HG03469 (cell line): ENCODE data around the gene LRRC7.
"Not testable (repeated sequence)": the region's sequence is repeated elsewhere in the genome, so short reads cannot be mapped to it uniquely, and the experiment has no call there.

Experiments used
- ATAC-seq: cut with Tn5 transposase; IDR thresholded peaks from one replicate; pipeline ENCODE4 v1.9.1; 2021; ENCODE audit warnings: mild to moderate bottlenecking, moderate library complexity, moderate number of reproducible peaks; ENCODE audit not compliant: unreplicated experiment

Gene LRRC7

DNA sequence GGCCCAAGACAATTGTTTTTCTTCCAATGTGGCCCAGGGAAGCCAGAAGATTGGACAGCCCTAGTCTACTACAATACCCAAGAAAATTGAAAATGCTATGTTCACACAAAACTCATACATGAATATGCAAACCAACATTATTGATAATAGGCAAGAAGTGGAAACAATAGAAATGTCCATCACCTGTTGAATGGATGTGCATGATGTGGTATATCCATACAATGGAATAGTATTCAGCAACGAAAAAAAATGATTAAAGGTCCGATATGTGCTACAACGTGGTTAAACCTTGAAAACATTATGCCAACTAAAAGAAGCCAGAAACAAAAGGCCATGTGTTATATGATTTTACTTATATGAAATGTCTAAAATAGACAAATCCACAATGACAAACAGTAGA, 375.3 kb downstream of the LRRC7 start:
- no peak for ATAC-seq

DNA sequence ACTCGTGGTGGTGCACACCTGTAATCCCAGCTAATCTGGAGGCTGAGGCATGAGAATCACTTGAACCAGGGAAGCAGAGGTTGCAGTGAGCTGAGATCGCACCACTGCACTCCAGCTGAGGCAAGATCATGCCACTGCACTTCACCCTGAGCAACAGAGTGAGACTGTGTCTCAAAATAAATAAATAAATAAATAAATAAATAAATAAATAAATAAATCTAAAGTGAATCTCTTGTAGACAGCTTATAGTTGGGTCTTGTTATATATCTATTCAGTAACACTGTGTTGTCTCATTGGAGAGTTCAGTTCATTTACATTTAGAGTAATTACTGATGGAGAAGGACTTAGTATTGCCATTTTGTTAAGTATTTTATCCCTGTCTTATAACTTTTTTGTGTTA, 379.2 kb downstream of the LRRC7 start:
- ATAC-seq: no peak

DNA sequence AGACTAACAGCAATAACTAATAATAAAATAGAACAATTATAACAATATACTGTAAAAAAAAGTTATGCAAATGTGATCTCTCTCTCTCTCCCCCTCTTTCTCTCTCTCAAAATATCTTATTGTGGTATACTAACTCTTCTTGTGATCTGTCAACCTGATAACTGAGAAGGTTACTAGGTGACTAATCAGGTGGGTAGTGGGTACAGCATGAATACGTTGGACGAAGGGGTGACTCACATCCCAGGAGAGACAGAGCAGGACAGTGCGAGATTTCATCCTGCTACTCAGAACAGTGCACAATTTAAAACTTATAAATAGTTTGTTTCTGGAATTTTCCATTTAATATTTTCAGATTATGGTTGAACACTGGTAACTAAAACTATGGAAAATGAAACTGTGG, 380.1 kb downstream of the LRRC7 start:
- ATAC-seq: no peak

DNA sequence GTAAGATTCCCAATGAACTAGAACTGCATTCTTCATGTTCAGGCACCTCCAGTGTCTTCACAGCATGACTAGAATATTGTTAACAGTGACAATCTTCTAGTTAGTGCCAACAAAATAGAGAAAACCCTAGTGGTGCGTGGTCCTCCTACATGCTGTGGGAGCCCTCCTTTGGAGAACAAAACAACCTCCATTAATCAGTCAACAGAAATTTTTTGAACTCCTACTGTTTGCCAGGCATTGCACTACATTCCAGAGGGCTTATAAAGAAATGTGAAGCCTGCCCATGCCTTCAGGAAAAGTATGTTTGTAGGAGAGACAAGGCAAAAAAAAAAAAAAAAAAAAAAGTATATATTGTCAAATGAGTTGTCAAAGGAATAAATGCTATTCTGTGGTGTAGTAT, 385.0 kb downstream of the LRRC7 start:
- ATAC-seq: no peak

DNA sequence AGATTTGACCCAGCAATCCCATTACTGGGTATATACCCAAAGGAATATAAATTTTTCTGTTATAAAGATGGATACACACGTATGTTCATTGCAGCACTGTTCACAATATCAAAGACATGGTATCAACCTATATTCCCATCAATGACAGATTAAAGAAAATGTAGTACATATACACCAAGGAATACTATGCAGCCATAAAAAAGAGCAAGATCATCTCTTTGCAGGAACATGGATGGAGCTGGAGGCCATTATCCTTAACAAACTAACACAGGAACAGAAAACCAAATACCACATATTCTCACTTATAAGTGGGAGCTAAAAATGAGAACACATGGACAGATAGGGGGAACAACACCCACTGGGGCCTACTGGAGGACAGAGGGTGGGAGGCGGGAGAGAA, 394.7 kb downstream of the LRRC7 start:
- ATAC-seq: not testable (repeated sequence)

DNA sequence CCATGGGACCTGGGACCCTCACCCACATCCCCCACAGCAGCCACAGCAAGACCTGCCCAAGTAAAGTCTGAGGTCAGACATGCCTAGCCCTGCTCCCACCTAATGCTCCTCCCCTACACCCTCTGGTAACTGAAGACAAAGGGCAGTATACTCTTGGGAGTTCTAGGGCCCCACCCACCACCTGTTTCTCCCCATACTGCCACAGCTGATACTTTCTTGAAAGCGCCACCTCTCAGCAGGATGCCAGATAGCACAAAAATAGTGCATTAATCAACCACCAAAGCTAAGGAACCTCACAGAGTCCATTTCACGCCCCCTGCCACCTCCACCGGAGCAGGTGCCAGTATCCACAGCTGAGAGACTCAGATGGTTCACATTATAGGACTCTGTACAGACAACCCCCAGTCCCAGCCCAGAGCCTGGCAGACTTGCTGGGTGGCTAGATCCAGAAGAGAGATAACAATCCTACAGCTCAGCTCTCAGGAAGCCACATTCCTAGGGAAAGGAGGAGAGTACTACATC, 399.6 kb downstream of the LRRC7 start:
- ATAC-seq: no peak

DNA sequence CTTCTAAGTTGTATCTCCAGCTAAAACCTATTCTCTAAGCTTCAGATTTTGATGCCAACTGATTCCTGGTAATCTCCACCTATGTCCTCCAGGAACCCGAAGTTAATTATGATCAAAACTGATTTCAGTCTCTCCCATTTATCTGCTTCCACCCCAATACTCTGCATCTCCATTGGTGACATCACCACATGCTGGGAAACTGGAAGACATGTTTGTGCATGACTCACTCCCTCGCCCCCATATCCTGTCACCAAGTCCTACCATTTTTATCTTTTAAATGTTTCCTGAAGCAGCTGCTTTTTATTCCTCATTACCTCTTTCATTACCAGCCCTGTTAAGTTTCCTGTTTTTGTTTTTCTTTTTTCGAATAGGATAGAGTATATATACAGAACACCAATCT, 409.2 kb downstream of the LRRC7 start:
- ATAC-seq: no peak

DNA sequence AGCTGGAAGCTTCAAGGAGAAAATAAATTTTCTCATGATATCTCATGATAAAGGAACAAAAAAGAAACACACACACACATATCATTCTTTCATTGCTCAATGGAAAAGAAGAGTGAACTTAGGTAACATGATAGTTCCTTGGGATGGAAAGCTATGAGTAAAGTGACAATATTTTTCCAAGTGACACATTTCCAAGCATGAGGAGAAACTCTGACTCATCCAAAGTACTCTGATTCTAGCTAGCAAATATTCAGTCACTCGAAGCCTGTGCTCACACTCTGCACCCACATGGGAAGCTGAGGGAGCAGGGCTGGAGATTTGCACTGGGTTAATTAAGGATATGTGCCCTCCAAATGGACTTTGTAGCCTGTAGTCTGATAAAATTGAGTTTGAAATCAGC, 415.3 kb downstream of the LRRC7 start:
- ATAC-seq: no peak

DNA sequence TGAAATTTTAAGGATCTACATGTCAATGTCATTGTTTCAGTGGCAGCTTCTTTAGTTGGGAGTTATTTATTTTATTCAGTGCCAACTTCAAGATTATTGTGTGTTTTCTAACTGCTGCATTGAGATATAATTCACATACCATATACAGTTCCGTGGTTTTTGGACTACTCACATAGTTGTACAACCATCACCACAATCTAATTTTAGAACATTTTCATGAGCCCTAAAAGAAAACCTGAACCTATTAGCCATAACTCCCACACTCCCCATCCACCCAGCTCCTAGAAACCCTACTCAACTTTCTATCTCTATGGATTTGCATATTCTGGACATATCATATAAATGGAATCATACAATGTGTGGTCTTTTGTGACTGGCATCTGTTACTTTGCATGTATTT, 417.7 kb downstream of the LRRC7 start:
- no peak for ATAC-seq

DNA sequence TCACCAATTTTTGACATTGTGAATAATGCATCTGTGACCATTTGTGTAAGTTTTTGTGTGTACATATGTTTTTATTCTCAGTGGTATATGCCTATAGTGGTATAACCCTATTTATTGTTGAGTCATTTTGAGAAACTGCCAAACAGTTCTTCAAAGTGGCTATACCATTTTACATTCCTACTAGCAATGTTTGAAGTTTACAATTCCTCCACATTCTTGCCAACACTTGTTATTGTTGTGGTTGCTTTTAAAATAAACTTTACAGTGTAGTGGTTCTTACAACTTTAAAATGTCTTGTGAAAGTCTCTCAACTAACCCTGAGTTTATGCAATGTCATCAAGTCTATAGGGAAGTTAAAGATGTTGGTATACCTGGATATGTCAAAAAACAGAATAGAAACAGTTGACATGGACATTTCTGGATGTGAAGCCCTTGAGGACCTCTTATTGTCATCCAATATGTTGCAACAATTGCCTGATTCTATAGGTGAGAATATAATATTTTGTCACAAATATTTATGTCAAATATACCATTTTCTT, 418.2 kb downstream of the LRRC7 start:
- no peak for ATAC-seq

DNA sequence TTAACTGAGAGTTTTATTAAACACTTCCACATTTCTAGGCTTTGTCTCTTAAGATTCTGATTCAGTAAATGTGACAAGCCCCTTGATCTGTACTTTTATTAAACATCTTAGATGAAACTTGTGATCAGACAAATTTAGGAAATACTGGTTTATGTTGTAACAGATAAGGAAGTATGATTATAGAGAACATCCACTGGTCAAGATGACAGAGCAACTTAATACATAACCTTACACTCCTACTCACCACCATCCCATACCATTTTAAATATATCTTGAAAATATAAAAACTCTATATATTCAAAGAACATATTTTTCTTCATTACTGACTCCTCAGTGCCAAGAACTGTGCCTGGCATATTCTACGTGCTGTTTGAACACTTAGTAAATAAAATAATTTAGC, 420.2 kb downstream of the LRRC7 start:
- no peak for ATAC-seq

DNA sequence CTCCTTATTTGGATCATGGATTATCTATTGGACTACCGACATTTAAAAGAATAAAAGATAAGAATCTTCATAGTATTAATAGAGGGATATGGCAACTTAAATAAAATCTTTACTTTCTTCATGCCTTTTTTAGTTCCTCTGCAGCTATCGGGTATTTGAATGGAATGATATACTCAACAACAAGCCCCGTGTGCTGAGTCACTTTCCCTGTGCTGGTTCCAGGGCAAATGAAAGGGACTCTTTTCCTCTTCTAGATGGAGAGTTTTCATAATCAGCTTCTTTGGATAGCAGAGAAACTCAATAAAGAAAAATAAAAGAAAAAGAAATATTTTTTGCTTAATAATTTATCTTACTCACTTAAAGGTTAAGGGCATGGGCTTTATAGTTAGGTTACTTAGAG, 423.9 kb downstream of the LRRC7 start:
- ATAC-seq: no peak

DNA sequence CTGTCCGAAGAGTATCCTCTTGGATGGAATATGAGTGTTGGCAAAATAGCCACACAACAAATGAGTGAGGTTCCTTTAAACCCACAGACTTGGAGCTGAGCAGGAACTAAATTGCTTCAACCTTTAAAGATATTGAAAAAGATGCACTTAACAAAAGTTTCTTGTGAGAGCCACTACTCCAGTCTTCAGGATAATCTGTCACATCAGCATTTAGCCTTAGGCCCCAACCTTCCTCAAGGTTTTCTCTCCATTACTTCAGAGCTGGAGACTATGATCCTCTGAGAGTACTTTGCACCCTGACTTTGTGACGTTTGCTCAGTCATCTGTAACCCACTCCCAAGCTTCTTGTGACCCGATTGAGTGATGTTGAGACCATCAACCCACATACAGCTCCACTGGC, 424.9 kb downstream of the LRRC7 start:
- ATAC-seq: no peak

DNA sequence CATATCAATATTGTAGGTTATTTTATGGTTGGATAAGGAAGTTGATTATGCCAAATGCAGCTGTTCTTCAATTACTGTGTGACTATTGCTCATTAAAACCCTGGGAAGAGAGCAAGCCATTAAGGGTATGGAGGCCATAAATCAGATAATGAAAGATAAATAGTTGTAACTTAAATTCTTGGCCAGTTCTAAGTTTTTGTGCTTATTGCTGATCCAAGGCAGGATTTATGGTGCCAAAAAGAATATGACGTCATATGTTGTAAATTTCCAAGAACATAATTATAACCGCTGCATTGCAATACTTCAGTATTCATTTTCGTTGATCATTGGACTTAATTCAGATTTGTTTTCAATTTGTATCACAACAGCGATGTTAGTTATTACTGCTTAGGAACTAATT, 426.1 kb downstream of the LRRC7 start:
- ATAC-seq: no peak

DNA sequence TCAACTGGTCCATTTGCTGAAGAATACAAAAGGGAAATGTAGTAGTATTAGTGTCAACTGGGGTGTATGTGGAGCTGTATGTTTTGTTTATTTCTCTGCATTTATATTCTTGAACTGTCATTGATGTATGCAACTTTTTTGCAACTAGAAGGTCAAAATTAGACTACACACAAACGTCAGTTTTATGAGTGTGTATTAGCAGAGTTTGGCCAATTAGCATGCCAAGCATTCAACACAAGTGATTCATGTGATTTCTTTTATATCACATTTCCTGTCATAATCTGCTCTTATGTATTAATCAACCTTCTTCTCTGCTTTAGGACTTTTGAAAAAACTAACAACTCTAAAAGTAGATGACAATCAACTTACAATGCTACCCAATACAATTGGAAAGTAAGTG, 426.5 kb downstream of the LRRC7 start:
- no peak for ATAC-seq

DNA sequence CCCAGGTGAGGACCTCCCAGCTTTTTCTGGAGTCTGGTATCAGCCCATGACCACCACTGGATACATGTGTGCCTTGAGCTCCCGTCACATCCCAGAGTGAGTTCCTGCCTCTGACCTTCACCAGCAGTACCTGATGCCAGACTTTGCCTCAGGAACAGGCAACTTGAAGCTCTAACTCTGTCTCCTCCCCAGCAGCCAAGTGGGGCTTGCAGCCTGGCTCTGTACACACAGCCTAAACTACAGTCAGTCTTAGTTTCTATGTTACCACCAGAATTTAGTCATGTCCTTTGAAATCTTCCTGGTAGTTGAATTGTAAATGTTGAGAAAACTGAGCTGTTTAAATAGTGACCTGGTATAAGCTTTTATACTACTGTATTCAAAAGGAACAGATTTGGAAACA, 431.1 kb downstream of the LRRC7 start:
- ATAC-seq: no peak

DNA sequence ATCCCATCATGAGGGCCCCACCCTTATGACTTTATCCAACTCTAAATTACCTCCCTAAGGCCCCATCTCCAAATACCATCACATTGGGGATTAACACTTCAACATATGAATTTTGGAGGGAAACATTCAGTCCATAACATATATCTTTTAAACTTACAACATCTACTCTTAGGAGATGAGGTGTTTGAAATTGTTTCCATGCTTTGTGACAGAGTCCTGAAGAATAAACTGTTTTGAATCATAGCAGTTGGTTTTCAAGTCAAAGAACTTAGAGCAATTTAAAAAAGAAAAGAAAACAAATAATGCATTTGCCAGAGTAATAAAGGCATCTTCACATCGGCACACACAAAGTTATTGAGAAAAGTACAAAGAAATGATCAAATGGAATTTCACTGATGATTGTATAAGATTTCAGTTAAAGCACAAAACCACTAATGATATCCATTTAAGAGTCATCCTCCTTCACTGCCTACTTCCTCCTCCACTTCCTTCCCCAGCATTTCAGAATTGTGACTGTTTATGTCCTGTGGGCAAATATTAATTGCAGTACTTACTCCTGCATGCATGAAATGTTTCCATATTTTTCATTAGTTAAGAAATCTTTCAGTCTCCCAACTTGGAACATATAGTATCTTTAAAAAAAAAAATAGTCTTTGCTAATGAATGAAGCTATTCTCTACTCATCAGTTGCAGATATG, 435.6 kb downstream of the LRRC7 start:
- no peak for ATAC-seq

DNA sequence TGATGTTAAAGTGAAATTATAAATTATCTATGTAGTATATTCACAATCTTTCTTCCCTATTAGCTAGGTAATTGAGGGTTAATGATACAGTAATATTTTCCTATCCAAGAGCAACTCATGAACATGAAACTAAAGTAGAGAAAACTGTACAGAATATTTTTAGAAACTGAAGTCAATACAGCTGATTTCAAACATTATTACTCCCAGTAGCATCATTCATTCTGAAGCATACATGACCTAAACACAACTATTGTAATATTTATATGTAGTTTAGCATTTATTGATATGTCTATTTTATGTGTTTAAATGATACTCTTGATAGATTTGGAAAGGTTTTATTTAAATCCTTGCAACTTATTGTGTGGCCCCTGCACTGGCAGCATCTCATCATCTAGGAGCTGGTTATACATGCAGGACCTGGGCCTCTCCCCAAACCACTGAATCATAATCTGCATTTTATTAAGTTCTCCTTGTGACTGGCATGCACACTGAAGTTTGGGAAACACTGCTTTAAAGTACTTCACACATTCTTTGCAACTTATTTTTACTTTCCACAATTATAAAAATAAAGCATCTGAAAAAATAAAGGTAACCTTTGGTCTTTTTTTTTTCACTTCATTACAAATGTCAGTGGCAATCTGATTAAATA, 437.8 kb downstream of the LRRC7 start:
- no peak for ATAC-seq

DNA sequence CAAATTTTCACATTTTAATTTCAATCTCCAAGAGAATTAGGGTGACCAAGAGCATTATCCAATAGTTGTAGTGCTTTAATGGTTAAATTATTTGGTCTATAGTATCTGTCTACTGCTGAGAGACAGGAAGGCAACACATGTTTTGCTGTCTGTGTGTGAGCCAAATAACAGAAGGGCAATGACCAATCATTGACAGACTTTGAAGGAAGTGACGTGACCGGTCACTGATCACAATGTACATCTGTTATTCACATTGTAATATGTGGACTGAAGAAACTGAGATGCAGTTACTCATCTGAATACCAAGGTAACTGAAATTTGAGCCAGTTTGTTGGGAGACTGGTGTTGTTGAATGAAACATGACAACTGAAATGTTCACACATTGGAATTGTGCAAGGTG, 440.9 kb downstream of the LRRC7 start:
- ATAC-seq: no peak

DNA sequence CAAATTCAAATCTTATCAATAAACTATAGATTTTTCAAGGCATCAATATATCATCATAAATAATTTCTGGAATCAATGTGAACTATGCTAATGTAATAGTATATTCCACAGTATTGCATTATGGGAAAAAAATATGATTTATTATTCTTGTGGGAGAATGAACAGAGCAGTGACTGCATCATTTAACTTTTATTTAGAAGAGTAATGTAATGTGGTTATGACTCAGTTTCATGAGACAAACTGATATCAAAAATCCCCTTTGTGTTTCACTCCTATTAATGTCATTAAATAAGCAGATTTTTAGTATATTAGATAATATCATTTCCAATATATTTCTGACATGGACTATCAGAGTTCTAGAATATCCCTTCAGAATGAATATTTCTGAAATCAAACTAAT, 450.0 kb downstream of the LRRC7 start:
- no peak for ATAC-seq

DNA sequence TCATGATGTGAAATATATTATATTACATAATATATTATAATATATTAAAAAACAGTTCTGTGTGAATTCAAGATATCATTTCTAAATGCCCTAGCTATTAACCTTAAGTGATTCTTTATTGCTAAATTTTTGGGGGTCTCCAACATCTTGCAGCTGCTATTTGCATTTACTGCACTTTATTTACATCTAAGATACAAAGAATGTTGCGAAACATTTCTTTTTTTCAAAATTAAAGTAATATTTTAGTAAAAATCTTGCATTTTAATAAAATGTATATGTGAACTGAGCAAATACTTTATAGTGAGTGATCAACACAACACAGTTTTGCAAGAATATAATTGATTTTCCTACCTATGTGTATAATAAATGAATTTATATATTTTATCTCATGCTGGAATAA, 456.6 kb downstream of the LRRC7 start:
- no peak for ATAC-seq

DNA sequence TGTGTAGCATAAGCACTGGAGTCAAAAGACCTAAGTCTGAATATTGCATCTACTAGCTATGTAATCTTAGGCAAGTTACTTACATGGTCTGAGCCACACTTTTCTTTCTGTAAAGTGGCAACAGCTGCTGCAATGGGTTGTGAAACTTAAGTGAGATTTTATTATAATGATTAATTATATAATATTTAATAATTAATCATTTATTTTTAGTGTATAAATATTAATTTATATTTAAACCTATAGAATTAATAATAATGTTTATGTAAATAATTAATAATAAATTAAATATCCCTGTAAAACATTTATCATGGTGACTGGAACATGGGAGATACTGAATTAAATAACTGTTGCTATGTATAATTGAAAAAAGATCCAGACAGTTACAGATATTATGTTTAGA, 457.3 kb downstream of the LRRC7 start:
- ATAC-seq: no peak
